Kidney glomerular epithelial cell (primary cell): Measurements from ENCODE around the gene UBE2E3.

Experiments used
- DNase-seq: peaks from one replicate; lab custom pipeline; 2025; lab: John Stamatoyannopoulos, UW

UBE2E3 gene

DNA sequence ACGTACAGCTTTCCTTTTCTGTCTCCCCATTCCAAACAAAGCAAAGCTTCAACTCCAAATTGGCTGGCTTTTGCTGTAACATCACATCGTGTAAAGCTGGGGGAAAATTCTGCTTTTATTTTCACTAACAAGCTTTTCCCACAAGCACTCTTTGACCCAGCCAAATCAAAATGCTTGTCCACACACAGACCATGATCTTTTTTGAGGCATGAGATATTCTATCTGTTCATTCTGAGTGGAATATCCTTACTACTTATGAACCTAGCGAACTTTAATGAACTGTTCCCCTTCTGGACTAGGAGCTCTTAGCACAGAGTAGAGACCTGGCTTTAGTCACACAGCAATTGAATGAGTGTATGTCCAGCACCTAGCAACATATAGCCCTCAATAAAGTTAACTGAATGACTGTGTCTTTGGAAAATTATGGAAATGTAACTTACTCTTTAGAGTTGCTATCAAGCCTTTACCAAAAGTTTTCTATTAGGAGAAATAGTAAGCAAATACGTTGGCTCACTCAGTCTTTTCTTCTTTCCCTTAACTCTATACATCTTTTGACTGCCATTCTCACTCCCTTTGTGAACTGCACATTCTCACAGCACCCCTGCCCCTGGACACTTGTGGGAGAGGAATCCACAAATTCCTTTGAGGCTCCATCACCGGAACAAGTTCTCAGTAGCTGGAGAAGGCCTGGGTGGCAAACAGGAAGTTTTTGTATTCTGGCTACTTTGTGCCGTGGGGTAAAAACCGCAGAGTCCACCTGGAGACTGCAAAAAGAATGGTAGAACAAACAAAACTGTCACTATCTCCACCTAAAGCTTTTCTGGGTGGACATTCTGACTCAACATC, 1.3 kb upstream of the UBE2E3 start:
- peak; percentile 65 for DNase-seq

DNA sequence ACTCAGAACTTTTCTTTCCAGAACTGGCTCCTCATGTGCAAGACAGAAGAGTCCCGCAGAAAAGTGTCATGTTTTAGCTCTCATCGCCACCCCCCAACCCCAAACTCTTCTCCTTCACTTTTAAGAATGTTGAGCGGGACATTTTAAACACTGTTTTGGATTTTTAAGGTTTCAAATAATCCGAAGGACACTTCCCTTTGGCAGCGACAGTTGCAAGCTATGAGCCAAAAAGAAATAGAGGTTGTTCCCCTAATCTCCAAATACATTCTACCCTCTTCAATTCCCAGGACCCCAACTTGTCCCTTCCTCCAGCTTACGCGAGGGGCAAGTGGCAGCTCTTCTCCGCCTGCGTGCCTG, 678 bp upstream of the UBE2E3 start:
- no peak for DNase-seq

DNA sequence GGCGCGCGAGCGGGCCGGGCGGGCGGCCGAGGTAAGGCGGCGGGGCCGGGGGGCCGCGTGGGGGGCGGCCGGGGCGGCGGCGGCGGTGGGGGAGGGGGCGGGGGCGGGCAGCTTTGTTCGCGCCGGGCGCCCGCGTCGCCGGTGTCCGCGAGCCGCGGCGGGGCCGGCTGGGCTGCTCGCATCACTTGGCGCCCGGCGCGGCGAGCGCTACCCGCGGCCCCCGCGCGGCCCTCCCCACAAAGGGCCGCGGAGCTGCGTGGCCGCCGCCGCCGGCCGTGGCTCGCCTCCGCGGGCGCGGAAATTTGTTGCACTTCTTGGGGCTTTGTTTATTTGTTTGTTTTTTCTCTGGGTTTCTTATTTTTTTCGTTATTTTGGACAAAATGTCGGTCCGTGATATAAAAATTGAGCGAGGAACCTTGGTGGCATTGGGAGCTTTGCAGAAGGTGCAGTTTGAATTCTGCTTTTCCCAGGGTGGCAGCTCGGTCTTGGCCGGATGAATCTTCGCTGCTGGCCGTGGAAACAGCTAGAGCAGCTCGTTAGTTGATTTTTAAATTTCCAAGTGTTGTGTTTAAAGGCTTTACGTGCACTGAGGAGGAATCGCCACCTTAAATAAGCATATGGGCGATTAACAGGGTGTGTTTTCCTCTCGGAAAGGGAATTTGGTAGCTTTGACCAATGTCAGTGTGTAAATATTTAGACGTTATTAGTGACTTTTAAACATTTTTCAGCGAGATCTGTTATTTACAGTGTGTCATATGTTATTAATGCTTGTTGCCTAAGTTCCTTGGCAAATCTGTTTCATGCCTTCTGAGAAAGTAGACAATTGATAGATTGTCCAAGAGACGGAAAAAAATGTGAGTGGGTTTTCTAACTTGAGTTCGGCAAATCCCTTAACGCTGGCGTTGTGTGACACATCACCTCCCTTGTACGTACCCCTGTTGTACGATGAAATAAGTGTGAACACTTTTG, 822 bp downstream of the UBE2E3 start:
- peak; percentile 27 for DNase-seq

DNA sequence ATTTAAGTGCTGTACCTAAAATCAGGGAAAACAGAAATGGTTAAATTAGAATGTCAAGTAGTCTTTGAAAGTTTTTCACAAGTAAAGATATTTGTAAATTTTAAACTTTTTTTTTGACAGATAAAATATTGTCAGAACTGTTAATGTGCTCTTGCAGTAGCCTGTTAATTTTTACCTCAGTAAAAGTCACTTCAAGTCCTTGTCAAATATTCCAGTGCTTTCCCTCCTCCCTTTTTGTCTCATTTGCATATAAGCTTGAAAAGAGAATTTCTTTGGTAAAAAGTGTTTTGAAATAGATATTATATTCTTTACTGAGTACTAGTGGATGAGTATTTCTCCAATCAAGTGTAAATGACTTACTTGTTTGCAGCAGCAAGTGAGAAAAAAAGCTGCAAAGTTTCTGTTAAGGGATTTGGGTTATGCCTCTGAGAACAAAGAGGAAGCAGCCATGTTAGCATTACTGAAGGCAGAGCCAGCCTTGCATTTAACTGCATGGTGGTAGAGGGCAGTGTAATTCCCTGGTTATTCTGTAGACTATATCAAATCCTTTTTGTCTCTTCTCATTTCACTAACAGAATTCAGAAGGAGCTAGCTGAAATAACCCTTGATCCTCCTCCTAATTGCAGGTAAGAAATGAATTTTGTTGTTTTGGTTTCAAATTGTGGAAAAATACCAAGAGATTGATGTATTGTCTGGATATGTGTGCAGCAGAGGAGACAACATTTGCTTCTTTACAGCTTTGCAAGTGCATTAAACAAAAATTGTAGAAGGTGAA, 3.2 kb downstream of the UBE2E3 start:
- DNase-seq: peak; percentile 88

DNA sequence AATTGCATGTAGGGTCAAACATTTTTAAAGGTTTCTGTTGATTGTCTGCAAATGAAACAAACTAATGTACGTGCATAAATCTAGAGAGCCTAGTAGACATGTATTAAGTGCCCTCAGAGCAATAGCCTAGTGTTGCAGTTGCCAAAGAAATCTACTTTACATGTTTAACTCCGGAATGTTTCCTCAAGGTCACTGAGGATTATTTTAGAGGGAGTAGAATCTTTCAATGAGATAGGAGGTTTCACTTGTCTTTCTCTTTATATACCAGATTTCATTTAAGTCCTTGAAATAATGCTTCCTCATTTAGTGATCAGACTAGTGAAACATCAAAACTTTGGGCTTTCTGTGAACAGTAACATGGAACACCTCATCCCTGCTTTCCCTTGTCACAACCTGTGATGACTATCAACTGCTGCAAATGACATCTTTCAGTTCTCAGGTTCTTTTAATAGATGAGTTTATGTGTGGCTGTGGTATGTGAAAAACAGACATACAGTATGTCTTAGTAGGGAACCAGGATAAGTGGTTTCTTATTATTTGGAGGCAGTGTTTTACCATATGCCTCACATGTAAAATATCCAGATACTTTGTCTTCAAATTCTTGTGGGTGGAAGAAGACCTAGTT, 5.5 kb downstream of the UBE2E3 start:
- no peak for DNase-seq

DNA sequence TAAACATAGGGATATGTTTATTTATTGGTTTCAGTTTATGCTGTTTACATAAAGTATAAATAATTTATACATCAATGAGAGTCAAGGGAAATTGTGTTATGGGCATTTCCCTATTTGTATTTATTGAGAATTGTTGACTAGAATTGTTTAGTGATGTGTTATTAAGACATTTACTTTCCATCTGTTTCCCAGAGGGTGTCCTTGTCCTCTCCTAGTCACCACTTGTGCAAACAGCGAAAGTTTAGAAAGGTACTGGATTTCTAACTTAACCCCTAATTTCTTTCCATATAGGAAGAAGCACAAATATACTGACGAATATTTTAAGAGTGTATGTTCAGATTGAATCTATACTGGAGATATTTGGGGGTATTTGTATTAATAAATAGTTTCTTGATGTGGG, 6.7 kb downstream of the UBE2E3 start:
- no peak for DNase-seq

DNA sequence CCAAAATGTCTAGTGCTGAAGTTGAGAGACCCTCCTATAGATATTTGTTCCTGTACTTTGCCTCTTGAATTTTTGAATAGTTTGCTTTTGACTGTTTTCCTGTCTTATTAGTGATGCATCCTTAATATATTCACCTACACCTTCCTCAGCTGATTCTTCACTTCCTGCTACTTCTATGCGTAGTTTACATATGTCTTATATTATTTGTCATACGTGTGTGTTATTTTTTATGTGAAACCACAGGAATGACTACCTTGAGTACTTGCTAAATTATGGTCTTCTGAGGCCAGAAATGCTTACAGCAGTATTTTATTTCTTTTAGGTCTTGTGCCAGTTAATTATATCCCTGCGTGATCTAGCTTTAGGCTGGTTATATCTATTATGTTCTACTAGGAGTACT, 9.9 kb downstream of the UBE2E3 start:
- no peak for DNase-seq

DNA sequence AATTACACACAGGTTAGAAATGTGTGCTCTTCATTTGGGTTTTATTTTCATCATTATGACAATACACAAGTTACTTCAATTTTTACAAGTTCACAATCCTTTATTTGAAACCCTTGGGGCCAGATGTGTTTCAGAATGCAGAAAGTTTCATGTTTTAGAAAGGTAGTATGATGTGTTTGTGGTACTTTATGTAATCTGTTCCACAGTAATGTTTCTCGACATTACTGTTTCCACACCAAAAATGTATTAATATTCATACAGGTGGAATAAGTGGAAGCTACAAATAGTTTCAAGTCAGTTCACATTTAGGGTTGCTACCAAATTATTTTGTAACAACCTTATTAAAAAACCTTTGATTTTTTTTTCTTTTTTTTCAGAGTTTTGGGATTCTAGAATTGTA, 10.4 kb downstream of the UBE2E3 start:
- no peak for DNase-seq

DNA sequence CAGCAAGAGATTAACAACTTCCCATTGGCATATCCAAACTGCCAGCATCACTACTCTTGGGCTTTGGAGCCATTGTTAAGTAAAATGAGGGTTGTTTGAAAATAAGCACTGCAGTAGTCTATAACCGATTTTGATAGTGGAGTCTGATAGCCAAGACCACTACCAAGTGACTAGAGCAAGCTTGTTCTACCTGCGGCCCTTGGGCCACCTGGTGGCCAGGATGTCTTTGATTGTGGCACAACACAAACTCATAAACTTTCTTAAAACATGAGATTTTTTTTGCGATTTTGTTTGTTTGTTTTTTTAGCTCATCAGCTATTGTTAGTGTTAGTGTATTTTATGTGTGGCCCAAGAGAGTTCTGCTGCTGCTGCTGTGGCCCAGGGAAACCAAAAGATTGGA, 11.0 kb downstream of the UBE2E3 start:
- no peak for DNase-seq

DNA sequence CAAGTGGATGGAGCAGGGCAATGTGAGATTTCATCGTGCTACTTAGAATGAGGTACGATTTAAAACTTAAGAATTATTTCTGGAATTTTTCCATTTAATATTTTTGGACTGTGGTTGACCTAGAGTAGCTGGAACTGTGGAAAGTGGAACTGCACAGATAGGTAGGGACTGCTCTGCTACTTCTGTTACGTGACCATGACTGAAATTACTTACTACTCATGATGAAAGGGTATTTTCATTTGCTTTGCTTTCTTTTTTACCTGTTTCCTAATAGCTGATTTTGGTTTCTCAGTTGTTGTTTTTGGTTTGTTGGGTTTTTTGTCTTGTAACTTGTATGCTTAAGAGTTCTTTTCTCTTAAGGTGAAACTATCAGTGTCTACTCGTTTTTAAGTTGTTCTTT, 11.4 kb downstream of the UBE2E3 start:
- DNase-seq: no peak

DNA sequence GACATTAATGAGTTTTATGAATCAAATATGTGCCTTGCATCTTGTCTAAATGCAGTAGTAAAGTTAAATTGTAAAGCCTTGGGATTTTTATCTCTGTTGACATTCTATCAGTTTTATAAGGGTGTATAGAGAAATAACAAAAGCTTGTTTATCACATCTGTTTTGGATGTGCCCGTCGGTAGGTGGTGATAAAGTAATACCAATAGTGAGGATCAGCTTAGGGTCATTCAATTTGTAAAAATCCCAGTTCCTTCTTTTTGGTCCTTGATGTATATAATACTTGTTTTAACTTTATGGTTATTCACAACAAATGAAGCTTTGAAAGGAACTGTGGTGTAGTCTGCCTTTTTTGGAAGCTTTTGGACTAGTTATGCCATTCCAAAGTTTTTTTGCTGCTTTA, 12.6 kb downstream of the UBE2E3 start:
- DNase-seq: no peak

DNA sequence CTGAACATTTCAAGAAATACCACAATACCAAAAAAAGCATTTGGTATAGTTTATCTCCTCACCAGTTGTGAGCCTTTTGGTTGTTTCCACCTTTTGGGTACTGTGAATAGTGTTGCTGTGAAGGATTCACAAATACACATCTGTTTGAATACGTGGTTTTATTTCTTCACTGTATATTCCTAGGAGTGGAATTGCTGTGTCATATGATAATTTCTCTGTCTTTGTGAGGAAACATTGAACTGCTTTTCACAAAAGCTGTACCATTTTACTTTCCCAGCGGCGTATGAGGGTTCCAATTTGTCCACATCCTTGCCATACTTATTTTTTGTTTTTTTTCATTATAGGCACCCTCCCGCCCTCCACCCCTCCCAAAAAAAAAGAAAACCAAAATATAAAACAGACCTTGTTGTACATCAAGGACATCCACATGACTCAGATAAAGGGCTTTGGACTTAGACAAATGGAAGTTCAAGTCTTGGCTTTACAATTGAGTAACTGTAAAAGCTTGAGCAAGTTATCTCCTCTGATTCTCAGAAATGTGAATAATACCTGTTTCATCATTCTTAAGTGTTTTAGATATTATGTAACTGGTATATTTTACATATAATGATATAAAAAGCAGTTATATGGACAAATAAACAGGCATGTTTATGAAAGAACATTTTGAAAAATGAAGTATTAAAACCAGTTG, 19.0 kb downstream of the UBE2E3 start:
- no peak for DNase-seq

DNA sequence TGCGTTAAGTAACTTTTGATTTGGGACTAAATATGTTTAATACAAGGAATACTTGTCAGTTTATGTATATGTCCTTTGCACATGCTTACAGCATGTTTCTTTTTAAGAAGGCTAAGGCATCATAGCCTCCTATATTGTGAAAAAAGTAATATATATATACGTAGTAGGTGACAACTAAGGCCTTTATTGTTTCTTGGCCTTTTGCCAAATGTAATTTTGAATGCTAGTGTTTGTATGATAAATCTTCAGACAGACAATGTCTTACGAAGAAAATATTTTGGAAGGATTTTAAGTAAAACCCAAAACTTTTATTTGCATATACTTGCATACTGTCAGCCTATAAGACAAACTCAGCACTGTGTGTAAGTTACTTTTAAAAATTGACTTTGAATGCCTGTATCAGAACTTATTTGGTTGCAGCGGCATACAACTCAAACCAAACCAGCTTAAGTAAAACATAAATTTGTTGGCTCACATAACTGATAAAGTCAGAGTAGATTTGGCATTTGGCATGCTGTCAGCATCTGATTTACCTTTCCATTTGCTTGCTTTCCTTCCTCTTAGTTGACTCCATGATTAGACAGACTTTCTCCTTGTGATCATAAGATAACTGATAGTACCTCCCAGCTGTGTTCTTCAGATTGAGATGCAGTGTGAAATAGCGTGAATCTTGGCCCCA, 24.4 kb downstream of the UBE2E3 start:
- DNase-seq: no peak

DNA sequence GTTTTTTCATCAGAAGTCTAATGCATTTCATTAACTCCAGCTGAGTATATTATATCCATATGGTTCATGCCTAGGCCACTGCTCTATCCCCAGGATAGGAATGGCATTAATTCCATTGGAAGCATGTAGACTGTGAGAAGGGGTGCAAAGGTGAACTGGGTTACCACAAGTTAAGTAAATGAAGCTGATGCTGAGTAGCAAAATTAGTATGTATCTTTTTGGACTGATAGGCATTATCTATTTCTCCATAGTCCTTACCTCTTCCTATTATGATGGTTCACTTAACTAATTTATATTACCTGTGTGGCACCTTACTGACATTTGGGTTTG, 24.9 kb downstream of the UBE2E3 start:
- no peak for DNase-seq

DNA sequence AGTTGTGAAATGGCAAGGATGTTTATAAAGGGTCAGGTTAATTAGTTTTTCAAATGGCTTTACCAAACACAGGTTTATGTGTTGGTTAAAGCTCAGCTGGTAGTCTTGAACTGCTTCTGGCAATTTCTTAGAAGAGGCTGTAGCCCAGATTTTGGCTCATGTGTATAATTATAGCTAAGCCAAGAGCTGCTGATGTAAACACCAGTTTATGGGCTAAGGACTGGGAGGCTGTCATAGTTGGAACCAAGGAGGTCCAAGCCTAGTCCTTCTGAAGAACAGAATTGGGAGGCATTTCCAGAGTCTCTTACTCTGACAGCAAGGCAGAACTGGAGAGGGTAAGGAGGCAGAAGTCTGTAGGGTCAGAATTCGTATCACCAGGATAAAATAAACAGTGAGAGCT, 25.4 kb downstream of the UBE2E3 start:
- no peak for DNase-seq

DNA sequence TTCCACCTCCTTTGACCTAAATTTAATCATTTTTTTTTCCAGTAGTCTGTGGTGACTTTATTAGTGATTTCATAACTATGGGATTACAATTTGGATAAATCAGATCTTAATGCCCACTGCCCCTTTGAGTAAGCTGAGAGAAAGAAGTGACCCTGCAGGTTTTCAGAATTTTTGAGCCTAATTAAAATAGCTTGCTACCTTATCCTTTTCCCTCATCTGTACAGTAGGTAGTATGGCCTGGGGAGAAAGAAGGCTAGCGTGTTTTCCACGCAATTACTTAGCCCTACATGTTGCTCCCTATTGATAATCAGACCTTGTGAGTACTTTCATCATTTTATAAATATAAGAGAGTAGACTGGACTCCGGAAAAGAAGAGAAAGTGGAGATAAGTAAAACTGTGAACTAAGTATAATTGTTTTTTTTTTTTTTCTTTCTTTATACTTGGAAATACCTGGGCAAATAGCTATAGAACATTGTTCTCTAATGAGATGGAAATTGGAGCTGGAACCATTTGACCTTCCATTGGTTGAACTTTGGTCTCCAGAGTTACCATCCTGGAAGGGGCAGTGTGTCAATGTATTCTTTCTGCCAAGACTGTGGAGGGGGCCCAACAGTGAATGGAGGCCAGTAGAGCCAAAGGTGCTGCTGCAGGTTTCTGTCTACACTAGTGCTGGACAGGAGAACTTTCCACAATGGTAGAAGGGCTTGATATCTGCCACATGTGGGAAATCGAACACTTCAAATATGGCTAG, 26.9 kb downstream of the UBE2E3 start:
- DNase-seq: no peak

DNA sequence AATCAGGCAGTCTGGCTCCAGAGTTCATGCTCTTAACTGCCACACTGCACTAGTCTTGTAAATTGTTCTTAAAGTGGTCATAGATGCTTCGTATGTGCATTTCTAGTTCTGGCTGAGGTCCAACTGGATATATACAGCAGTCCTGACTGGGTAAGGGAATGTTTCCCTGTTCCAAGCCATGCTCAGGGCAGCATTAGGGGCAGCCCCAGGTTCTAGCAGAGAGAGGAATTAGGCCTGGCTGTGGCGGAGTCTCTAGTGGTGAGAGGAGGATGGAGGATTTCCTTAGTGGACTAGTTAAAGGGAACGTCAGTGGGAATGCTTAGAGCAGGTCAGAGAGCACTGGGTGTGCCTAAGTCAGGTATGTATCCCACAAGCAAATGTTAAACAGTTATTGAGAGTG, 28.0 kb downstream of the UBE2E3 start:
- no peak for DNase-seq

DNA sequence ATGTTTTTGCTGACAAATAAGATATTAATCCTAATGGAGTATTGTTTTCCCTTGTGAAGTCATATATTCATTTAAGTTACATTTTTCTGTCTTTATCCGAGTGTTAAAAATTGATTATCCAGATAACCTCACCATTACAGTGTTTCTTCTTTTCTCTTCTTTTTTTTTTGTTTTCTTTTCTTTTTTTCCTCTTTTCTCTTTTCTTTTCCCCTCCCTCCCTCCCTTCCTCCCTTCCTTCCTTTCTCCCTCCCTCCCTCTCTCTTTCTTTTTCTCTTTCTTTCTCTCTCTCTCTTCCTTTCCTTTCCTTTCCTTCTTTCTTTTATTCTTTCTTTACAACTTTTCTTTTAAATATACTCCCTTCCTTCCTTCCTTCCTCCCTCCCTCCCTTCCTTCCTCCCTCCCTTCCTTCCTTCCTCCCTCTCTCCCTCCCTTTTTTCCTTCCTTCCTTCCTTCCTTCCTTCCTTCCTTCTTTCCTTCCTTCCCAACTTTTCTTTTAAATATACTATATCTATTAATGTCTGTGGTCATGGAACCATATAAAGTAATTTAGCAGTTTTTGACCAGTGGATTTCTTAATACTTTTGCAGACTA, 40.9 kb downstream of the UBE2E3 start:
- no peak for DNase-seq

DNA sequence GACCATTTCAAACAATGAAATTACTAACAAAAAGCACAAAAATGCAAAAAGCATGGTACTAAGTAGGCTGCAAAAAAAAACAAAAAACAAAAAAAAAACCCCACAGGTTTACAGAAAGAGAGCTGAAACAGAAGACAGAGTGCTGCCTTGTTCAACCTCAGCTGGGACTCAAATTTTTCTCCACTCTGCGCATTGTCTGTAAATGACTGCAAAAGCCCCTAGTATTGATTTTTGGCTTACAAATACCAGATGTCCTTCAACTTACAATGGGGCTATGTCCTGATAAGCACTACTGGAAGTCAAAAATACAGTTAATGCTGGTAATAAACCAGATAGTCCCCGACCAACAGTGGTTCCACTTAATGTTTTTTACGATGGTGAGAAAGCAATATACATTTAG, 42.2 kb downstream of the UBE2E3 start:
- DNase-seq: no peak

DNA sequence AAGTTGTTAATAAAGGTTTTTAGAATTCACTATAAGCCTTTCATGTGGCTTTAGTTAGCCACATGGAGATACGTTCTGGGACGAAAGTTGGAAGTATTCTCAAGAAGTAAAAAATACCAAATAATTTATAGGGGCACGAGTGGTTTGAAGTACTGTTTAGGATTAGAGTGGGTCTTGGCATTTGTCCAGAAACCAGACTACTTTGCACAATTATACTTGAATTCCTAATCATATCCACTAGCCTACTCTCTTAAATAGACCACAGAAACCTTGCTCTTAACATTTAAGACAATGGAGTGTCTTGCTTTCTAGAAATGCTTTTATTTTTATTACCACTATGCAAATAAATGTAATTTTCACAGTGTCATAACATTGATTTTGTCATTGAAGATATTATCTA, 44.6 kb downstream of the UBE2E3 start:
- no peak for DNase-seq
